Measurements from ENCODE around the gene GFAP.

- TF ChIP-seq ATF3 (IDR thresholded peaks at IDR 0.05) (no peak), MAX (IDR thresholded peaks at IDR 0.05) (no peak), JUND (IDR thresholded peaks at IDR 0.05) (no peak), CTCF (IDR thresholded peaks at IDR 0.05; ENCODE audit: low read depth, low read length, missing input control) (no peak)
Measured at GRCh38 chr17:44905006-44906000, 10.0 kb downstream of the GFAP start.

All from liver (tissue), 3 donors.